Neural cell (in vitro differentiated cells): ENCODE results near the gene PDK4. TPM values are rescaled to one million over a fixed set of nuclear protein-coding genes. Genes with fewer than 3 reads are reported as not detected.

Experiments
- H2AFZ ChIP-seq: fragments of 200-600, 300-800 bp; sonication (generic), shearing (Covaris generic); 2 replicates; pipeline ENCODE4 v1.6.0; 2014; ENCODE audit warnings: low read depth, mild to moderate bottlenecking, antibody characterized with exemption, low read length, moderate library complexity
- H3F3A ChIP-seq: fragments of 200-600 bp; shearing (Covaris generic); 2 replicates; pipeline ENCODE4 v1.6.1; 2016; ENCODE audit warnings: mild to moderate bottlenecking, moderate library complexity, mixed read lengths, antibody characterized with exemption, low read length; ENCODE audit not compliant: insufficient read depth, poor library complexity, severe bottlenecking
- H3K27ac ChIP-seq: fragments of 200-600, 300-800 bp; sonication (generic), shearing (Covaris generic); 2 replicates; pipeline ENCODE4 v1.5.1; 2014; ENCODE audit warnings: mild to moderate bottlenecking, low read length, moderate library complexity
- H3K27me3 ChIP-seq: fragments of 300-800, 200-600 bp; sonication (generic), shearing (Covaris generic); 2 replicates; pipeline ENCODE4 v1.6.0; 2014; ENCODE audit warnings: mild to moderate bottlenecking, low read depth, low read length, moderate library complexity; ENCODE audit not compliant: insufficient read depth
- H3K36me3 ChIP-seq: fragments of 300-800, 200-600 bp; sonication (generic), shearing (Covaris generic); 2 replicates; pipeline ENCODE4 v1.5.1; 2014; ENCODE audit warnings: mild to moderate bottlenecking, antibody characterized with exemption, low read length, moderate library complexity; ENCODE audit not compliant: insufficient read depth
- H3K4me2 ChIP-seq: fragments of 300-800, 200-600 bp; sonication (generic), shearing (Covaris generic); 2 replicates; pipeline ENCODE4 v1.6.0; 2014; ENCODE audit warnings: mild to moderate bottlenecking, low read length
- H3K4me3 ChIP-seq: fragments of 300-800, 200-600 bp; sonication (generic), shearing (Covaris generic); 2 replicates; pipeline ENCODE4 v1.5.1; 2014; ENCODE audit warnings: mild to moderate bottlenecking, low read length, moderate library complexity
- H3K79me2 ChIP-seq: fragments of 200-600 bp; shearing (Covaris generic); replicated peaks from 2 replicates; pipeline ENCODE4 v1.6.0; 2014; ENCODE audit warnings: mild to moderate bottlenecking, low read length, moderate library complexity; ENCODE audit not compliant: insufficient read depth
- H3K9ac ChIP-seq: fragments of 300-800, 200-600 bp; sonication (generic), shearing (Covaris generic); 2 replicates; pipeline ENCODE4 v1.6.1; 2016; ENCODE audit warnings: mild to moderate bottlenecking, low read length, mixed read lengths
- H3K9me2 ChIP-seq: fragments of 200-600 bp; shearing (Covaris generic); 2 replicates; pipeline ENCODE4 v1.6.1; 2016; ENCODE audit warnings: mild to moderate bottlenecking, low read length, mixed read lengths; ENCODE audit not compliant: insufficient read depth
- H3K9me3 ChIP-seq: fragments of 200-600, 300-800 bp; sonication (generic), shearing (Covaris generic); 2 replicates; pipeline ENCODE4 v1.6.1; 2016; ENCODE audit warnings: mild to moderate bottlenecking, mixed run types, low read length, moderate library complexity, mixed read lengths
- H4K20me1 ChIP-seq: fragments of 200-600 bp; shearing (Covaris generic); 2 replicates; pipeline ENCODE4 v1.6.1; 2016; ENCODE audit warnings: mild to moderate bottlenecking, mixed run types; ENCODE audit not compliant: insufficient read depth
- CTCF ChIP-seq: fragments of 450-650 bp; IDR thresholded peaks from 2 replicates; pipeline ENCODE4 v1.5.1; 2014; ENCODE audit warnings: antibody characterized with exemption, mild to moderate bottlenecking, moderate library complexity; ENCODE audit not compliant: poor library complexity, severe bottlenecking
- EP300 ChIP-seq: fragments of 450-650 bp; conservative IDR thresholded peaks from 2 replicates; pipeline ENCODE4 v1.6.1; 2014; ENCODE audit warnings: antibody characterized with exemption, mild to moderate bottlenecking, moderate library complexity; ENCODE audit not compliant: poor library complexity, severe bottlenecking
- EZH2 ChIP-seq: fragments of 200-600, 300-800 bp; shearing (Covaris generic), sonication (generic); IDR thresholded peaks from 2 replicates; pipeline ENCODE4 v1.6.1; 2014; ENCODE audit warnings: antibody characterized with exemption, low read length, borderline replicate concordance, mild to moderate bottlenecking; ENCODE audit not compliant: insufficient read depth, poor library complexity, severe bottlenecking
- MXI1 ChIP-seq: fragments of 450-650 bp; conservative IDR thresholded peaks from 2 replicates; pipeline ENCODE4 v1.6.1; 2014; ENCODE audit warnings: antibody characterized with exemption, mild to moderate bottlenecking; ENCODE audit not compliant: poor library complexity, severe bottlenecking
- POLR2AphosphoS5 ChIP-seq: IDR thresholded peaks from 2 replicates; pipeline ENCODE4 v1.6.1; 2012
- RAD21 ChIP-seq: fragments of 450-650 bp; conservative IDR thresholded peaks from 2 replicates; pipeline ENCODE4 v1.6.1; 2014; ENCODE audit warnings: antibody characterized with exemption, mild to moderate bottlenecking, moderate library complexity
- REST ChIP-seq: IDR thresholded peaks from 2 replicates; pipeline ENCODE4 v1.6.1; 2012; ENCODE audit warnings: borderline replicate concordance
- SMC3 ChIP-seq: fragments of 450-650 bp; conservative IDR thresholded peaks from 2 replicates; pipeline ENCODE4 v1.6.1; 2014; ENCODE audit warnings: antibody characterized with exemption, mild to moderate bottlenecking, moderate library complexity; ENCODE audit not compliant: poor library complexity
- TAF1 ChIP-seq: IDR thresholded peaks from 2 replicates; pipeline ENCODE4 v1.6.1; 2012; ENCODE audit warnings: low read depth
- polyA plus RNA-seq: library from polyadenylated mRNA; depleted of rRNA; stranded (reverse); fragments of >200 nt; gene quantifications from 2 replicates; pipeline ENCODE4 v1.2.3, GENCODE V29; 2014

PDK4 gene
- polyA plus RNA-seq, 1 donor from 2014 or later: not detected

- no peak overlapping the region for H3K9ac ChIP-seq
- H3K36me3 ChIP-seq: no peaks in the 10 kb centered on the region
- no peaks in the 10 kb centered on the region for H3K79me2 ChIP-seq
- H3K4me2 ChIP-seq: no peak overlapping the region
- no peaks in the 10 kb centered on the region for H3K9me2 ChIP-seq
- H3K4me3 ChIP-seq: no peak overlapping the region
- H2AFZ ChIP-seq: no peak overlapping the region
- peaks cover 13% of the 10 kb centered on the region for H3K27me3 ChIP-seq
- no peak for TF ChIP-seq EZH2
- no peak for TF ChIP-seq RAD21
- TF ChIP-seq REST: no peak
- no peak for TF ChIP-seq MXI1
- TF ChIP-seq EP300: no peak
- no peak for TF ChIP-seq POLR2AphosphoS5
- TF ChIP-seq CTCF: no peak
- no peak for TF ChIP-seq SMC3
- TF ChIP-seq TAF1: no peak
- H3K27ac ChIP-seq: no peak overlapping the region
- H3K9me3 ChIP-seq: no peaks in the 10 kb centered on the region
- no peaks in the 10 kb centered on the region for H3F3A ChIP-seq
- H4K20me1 ChIP-seq: no peaks in the 10 kb centered on the region
Measured at GRCh38 chr7:95601316-95601715, 5.0 kb upstream of the PDK4 start.

GRCh38 chr7:95599069-95599468, 2.8 kb upstream of the PDK4 start:
- no peak overlapping the region for H3K4me2 ChIP-seq
- H3K27ac ChIP-seq: no peak overlapping the region
- H4K20me1 ChIP-seq: no peaks in the 10 kb centered on the region
- no peaks in the 10 kb centered on the region for H3F3A ChIP-seq
- no peak overlapping the region for H3K9ac ChIP-seq
- no peaks in the 10 kb centered on the region for H3K36me3 ChIP-seq
- no peak for TF ChIP-seq RAD21
- no peak for TF ChIP-seq TAF1
- no peak overlapping the region for H3K4me3 ChIP-seq
- H3K9me2 ChIP-seq: no peaks in the 10 kb centered on the region
- H3K79me2 ChIP-seq: no peaks in the 10 kb centered on the region
- H3K27me3 ChIP-seq: peaks cover 29% of the 10 kb centered on the region
- H3K9me3 ChIP-seq: no peaks in the 10 kb centered on the region
- H2AFZ ChIP-seq: no peak overlapping the region

GRCh38 chr7:95598511-95598910, 2.2 kb upstream of the PDK4 start:
- Histone ChIP-seq H3K27me3 (peaks cover 33% of the 10 kb centered on the region), H3F3A (no peaks in the 10 kb centered on the region), H3K9me3 (no peaks in the 10 kb centered on the region), H3K27ac (no peak overlapping the region), H3K9ac (no peak overlapping the region), H4K20me1 (no peaks in the 10 kb centered on the region), H3K4me2 (no peak overlapping the region), H3K79me2 (no peaks in the 10 kb centered on the region), H3K4me3 (no peak overlapping the region), H2AFZ (no peak overlapping the region), H3K9me2 (no peaks in the 10 kb centered on the region), H3K36me3 (no peaks in the 10 kb centered on the region)
- TF ChIP-seq EP300 (no peak), EZH2 (no peak), POLR2AphosphoS5 (no peak), SMC3 (no peak), TAF1 (no peak), RAD21 (no peak), REST (no peak), CTCF (no peak), MXI1 (no peak)
